HG03432 (cell line): ENCODE results near the gene UBL4B.

Experiments used
- ATAC-seq: cut with Tn5 transposase; IDR thresholded peaks from one replicate; pipeline ENCODE4 v1.9.1; 2021; ENCODE audit warnings: mild to moderate bottlenecking, moderate library complexity; ENCODE audit not compliant: unreplicated experiment

Gene UBL4B

GRCh38 chr1:110084227-110085078 lies 27.8 kb upstream of the UBL4B start:
- ATAC-seq: peak; percentile 42

GRCh38 chr1:110085671-110086070 lies 26.6 kb upstream of the UBL4B start:
- ATAC-seq: no peak

- ATAC-seq: no peak
Measured at GRCh38 chr1:110086961-110087360, 25.3 kb upstream of the UBL4B start.

GRCh38 chr1:110087812-110088738 lies 24.2 kb upstream of the UBL4B start:
- peak; percentile 59 for ATAC-seq

- no peak for ATAC-seq
Measured at GRCh38 chr1:110088739-110089316, 23.4 kb upstream of the UBL4B start.

- ATAC-seq: no peak
Measured at GRCh38 chr1:110089561-110090275, 22.5 kb upstream of the UBL4B start.

- ATAC-seq: no peak
Measured at GRCh38 chr1:110091381-110091780, 20.9 kb upstream of the UBL4B start.

GRCh38 chr1:110091791-110092190 lies 20.5 kb upstream of the UBL4B start:
- no peak for ATAC-seq

- ATAC-seq: no peak
Measured at GRCh38 chr1:110092991-110093390, 19.3 kb upstream of the UBL4B start.

GRCh38 chr1:110094931-110095654 lies 17.1 kb upstream of the UBL4B start:
- ATAC-seq: no peak

- no peak for ATAC-seq
Measured at GRCh38 chr1:110097507-110098221, 14.6 kb upstream of the UBL4B start.

- ATAC-seq: no peak
Measured at GRCh38 chr1:110098222-110099026, 13.8 kb upstream of the UBL4B start.

- ATAC-seq: no peak
Measured at GRCh38 chr1:110100335-110100734, 11.9 kb upstream of the UBL4B start.

- no peak for ATAC-seq
Measured at GRCh38 chr1:110102081-110102480, 10.2 kb upstream of the UBL4B start.

- peak; percentile 68 for ATAC-seq
Measured at GRCh38 chr1:110106013-110106941, 6.0 kb upstream of the UBL4B start.

- no peak for ATAC-seq
Measured at GRCh38 chr1:110107867-110108469, 4.3 kb upstream of the UBL4B start.

GRCh38 chr1:110111081-110111480 lies 1.2 kb upstream of the UBL4B start:
- no peak for ATAC-seq
